DMS114 treated with DMSO at 0.1 percent for 48 hours (cell line): ENCODE data around the gene ERMN.
"Not testable (repeated sequence)": the region's sequence is repeated elsewhere in the genome, so short reads cannot be mapped to it uniquely, and the experiment has no call there.

Source experiments
- DNase-seq: peaks from one replicate; lab custom pipeline; 2025; ENCODE audit not compliant: unreplicated experiment; lab: John Stamatoyannopoulos, UW

The ERMN gene

DNA sequence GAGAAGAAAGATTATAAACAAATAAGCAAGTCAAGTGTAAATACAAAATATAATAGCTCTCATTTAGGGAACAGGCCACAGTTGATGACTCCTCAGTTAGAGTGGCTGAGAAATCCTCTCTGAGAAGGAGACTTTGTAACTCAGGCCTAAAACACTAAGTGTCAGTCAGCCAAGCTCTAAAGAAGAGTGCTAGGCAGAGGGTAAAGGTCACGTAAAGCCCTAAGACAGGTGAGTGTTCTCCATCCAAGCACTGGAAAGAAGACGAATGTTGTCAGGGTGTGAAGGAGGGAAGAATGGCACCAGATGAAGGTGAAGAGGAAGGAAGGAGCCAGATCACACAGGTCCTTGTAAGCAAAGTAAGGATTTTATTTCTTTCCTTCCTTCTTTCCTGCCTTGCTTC is 24.3 kb downstream of the ERMN start:
- DNase-seq = no peak

DNA sequence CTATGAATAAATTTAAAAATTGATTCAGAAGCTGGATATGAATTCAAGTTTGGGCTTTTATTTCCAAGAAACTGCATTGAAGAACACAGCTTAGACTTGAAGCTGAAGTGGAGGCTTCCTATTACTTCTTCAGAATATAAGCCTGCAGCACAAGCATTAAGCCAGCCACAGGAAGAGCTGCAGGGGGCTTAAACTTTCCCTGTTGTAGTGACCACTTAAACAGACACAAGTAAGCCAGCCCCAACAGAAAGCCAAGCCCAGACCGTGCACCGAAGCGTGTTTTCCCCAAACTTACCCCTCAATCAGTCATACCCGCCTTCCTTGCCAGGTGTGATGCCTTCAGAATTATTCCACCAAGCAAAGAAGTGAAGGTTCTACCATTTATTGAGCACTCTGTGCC is 28.7 kb downstream of the ERMN start:
- no peak for DNase-seq

DNA sequence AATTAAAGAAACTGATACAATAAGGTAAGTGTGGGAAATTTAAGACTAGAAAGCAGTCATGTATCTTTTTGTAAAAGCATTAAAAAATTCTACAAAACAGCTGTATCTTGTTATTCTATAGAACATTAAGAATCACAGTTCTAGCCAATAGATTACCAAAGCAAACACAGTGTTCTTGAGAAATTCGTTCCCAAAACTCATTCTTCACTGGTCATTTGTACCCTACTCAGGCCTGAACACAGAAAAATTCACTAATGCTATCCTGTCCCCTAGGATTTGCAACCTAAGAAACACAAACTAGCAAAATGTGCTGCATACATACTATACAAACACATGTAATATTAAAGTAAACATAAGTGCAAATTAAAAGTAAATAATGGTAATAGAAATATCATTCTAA is 29.1 kb downstream of the ERMN start:
- no peak for DNase-seq

GRCh38 chr2:157292853-157293252 is 32.8 kb downstream of the ERMN start:
- no peak for DNase-seq

DNA sequence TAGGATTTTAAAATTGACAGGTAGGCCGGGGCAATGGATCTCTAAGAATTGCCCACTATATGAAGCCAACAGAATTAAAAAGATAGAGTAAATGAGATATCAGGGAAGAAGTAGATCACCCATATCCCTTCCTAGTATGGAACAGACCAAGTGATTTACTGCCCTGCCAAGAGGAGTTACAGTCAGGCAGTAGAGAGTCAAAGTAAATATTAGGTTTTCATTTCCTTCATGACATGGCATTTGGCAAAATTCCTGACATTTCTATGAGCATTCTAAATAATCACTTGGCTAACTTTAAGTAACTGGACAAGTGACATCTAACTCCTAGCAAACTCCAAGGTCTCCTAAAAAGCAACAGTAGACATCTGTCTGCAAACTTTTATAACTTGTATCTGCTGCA is 34.6 kb downstream of the ERMN start:
- DNase-seq = no peak

DNA sequence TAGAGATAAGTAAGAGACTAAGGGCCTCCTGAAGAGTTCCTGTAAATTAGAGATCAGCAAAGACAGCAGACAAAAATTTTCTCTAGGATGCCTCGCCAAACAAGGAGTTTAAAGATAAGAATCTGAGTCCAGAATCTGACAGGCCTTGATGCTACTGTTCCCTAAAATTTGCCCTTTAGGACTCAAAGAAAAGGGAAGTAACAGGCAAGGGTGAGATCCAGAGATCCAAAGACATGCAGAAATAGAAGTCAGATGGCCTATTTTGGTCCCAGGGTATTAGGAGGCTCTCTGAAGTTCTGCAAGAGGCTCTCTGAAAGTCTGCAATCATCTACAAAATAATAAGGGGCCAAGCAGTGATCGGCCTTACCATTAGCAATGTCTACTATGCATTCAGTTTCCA is 35.1 kb downstream of the ERMN start:
- DNase-seq = no peak

- DNase-seq = no peak
Observed at GRCh38 chr2:157287160-157287559, 38.5 kb downstream of the ERMN start.

DNA sequence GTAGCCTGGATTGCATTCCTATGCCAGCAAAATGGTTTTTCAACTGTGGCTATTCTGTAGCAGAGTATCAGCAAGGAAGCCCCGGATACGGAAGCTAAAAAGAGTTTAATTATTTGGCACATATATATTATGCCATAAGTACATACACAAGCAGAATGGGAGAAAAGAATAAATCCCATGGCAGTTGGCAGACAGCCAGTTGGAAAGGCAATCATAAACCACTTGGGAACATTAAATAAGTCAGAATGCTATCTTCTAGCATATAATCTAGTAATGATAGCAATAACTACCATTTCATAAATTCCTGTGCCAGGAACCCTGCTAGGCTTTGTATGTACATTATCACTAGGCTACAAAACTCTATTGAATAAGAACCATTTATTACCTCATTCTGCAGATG is 42.2 kb downstream of the ERMN start:
- DNase-seq = no peak

DNA sequence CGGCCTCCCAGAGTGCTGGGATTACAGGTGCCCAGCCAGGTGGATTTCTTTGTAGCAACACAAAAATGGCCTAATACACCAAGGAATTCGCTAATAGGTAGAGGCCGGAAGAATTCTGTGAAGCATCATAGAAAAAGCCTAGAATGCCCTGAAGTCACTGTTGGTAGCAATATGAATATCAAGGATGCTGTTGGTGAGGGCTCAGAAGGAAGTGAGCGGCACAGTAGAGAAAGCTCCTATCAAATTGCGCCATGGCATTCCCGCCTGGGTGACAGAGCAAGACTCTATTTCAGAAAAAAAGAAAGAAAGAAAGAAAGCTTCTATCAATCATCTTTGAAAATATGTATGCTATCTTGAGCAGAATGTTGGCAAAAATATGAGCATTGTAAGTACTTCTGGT is 44.3 kb downstream of the ERMN start:
- DNase-seq = no peak

- DNase-seq = not testable (repeated sequence)
Observed at GRCh38 chr2:157279311-157279710, 46.3 kb downstream of the ERMN start.

DNA sequence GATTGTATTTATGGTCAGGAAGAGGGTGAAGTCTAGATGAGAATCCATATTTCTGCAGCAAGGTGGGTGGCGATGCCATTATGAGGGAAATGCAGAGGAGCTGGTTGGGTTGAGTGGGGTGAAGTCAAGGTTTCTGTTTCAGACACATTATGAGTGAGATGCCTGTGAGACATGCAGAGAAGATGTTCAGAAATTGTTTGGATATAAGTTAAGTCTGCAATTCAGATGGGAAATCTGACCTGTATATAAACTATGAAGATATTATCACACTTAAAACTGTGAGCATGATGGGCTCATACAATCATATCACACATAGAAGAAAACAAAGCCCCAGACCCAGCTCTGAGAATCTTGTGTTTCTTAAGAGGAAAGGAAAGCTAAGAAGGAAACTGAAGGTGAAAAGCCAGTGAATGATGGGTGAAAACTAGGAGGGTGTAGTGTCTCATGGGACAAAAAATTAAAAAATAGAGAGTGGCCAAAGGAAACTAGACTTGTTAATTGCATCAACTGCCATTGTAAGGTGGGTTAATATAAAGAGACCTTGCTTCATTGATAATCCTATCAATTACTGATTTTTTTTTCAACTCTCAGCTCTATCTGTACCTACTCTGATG is 53.9 kb downstream of the ERMN start:
- no peak for DNase-seq

- DNase-seq = no peak
Observed at GRCh38 chr2:157269922-157270321, 55.7 kb downstream of the ERMN start.

DNA sequence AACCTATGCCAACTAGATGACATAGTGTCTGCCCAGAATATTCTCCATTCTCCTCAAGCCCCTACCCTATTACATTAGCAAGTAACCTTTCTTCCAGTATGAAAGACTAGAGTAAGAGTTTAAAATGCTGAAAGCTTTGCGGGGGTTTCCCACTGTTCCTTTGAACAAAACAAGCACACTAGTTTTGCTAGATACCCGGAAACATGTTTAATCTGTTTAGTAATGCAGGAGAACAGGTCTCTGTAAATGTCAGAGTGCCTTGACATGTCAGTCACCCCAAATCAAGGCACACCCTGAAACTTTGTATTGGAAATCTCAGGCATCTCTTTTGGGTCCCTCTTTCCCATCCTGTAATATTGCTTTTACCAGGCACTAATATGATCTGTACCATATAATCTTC is 56.6 kb downstream of the ERMN start:
- no peak for DNase-seq
